ENCODE results near the gene ASPSCR1. TPM values are rescaled to one million over a fixed set of nuclear protein-coding genes. Genes with fewer than 3 reads are reported as not detected.

ASPSCR1 gene
- total RNA-seq, 2 experiments from 2014 or later, result 27.9 to 28.8 TPM

GRCh38 chr17:82062076-82062983 is 84.9 kb downstream of the ASPSCR1 start:
- POLR2A ChIA-PET, result no interaction called here

DNA sequence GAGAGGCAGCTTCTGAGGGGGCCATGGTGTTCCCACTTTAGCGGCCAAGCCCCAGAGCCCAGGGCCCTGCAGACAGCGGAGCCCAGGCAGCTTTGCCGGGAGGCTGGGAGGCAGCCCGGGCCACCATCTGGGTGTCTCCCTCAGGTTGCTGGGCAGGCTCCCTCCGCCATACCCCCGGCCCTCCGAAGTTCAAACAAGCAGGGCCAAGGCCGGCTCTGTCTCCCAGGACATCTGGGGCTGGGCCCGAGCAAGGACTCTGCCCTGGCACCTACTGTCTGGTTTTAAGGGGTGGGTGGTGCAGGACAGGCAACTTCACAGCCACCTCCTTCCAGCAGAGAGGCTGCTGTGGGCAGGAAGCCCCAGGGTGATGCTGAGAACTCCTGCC is 85.5 kb downstream of the ASPSCR1 start:
- POLR2A ChIA-PET, result no interaction called here
- CTCF ChIA-PET, result no interaction called here

More at GRCh38 chr17:82062076-82062983, 84.9 kb downstream of the ASPSCR1 start:
- CTCF ChIA-PET, result no interaction called here

DNA sequence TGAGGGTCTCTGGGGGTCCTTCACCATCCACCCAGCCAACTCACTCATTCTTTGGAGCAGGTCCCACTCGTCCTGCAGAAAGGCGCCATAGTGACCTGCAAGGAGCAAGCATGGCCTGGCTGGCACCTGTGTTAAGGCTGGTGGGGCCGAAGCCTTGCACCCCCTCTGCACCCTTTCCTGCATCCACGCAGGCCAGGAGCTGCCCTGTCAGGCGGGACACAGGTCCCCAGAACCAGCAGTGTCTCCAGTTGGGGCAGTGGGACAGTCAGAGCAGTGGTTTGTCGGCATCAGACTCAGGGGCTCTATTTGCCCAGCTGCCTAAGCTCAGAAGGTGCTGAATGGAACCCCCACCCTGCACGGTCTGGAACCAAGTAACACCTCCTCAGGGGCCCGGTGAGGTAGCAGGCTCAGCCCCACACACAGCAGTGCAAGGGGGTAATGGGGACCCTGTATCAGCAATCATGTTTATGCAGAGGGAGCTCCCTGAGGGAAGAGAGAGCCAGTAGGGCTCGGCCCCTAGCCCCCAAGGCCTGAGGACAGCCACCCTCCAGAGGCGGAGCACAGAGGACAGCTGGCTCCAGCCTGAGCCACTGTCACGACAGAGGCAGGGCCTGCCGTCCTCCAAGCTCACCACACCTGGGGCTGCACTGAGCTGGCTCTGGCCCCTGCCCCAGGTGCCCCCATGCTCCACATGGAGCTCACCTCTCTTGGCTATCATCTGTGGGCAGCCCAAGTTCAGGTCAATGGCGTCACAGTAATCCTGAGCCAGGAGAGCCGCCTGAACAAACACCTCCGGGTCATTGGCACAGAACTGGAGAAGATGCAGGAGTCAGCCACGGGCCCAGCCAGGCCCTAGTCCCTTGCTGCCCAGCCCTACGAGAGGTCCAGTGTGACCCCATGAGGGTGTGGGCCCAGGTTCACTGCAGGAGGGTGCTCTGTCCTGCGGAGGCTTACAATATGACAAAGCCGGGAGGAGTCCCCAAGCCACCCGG is 86.3 kb downstream of the ASPSCR1 start:
- POLR2A ChIA-PET, result interaction anchor here (0.6 kb wide), 1 partner anchor 35 kb away, joined by 3 read pairs; no protein-coding TSS in a partner anchor
- CTCF ChIA-PET, result interaction anchor here (1.0 kb wide), 1 partner anchor 33 kb away, joined by 3 read pairs; no protein-coding TSS in a partner anchor

- ChIA-PET CTCF (interaction anchor here (0.9 to 2.1 kb wide), 2 partner anchors 13 to 27 kb away, joined by 3 to 5 read pairs; partner anchors contain the start of genes DCXR, GPS1 and RFNG), POLR2A (interaction anchor here (0.8 kb wide), 1 partner anchor 34 kb away, joined by 3 read pairs; the partner anchor contains the start of gene FASN)
Measured at GRCh38 chr17:82064433-82065192, 87.2 kb downstream of the ASPSCR1 start.

DNA sequence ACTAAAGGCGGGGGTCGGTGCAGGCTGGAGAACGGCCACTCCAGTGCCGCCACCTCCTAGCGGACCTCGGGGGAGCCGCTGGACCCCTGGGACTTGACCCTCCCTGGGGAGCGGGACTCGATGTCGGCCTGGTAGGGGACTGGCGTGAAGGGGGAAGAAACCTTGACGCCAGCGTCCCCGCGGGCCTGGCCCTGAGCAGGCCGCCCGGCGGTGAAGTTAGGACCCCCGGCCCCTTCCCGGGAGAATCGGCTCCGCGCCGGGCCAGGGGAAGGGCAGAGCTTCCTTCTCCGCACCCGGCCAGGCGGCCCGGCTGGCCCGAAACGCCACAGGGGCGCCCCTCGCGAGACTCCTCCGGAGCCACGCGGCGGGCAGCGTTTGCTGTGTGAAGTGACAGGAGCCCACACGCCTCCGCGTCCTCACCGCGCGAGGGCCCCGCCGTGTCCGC is 87.8 kb downstream of the ASPSCR1 start:
- POLR2A ChIA-PET, result interaction anchor here (0.8 kb wide), 1 partner anchor 33 kb away, joined by 3 read pairs; the partner anchor contains the start of gene FASN
- CTCF ChIA-PET, result interaction anchor here (0.7 to 2.1 kb wide), 3 partner anchors 14 to 106 kb away, joined by 3 to 5 read pairs (median 3); partner anchors contain the start of genes DCXR, GPS1 and RFNG

GRCh38 chr17:82065638-82066303 is 88.3 kb downstream of the ASPSCR1 start, which contains the start of gene DUS1L:
DUS1L (minus strand) TSS chr17:82065804; CDS start chr17:82065059, 745 bp downstream.
- CTCF ChIA-PET, result interaction anchor here (0.7 to 2.1 kb wide), 6 partner anchors 14 to 110 kb away, joined by 3 to 5 read pairs (median 3); partner anchors contain the start of genes DCXR, GPS1 and RFNG

More at GRCh38 chr17:82065638-82066303, 88.3 kb downstream of the ASPSCR1 start, which contains the start of gene DUS1L:
- POLR2A ChIA-PET, result interaction anchor here (0.6 to 0.8 kb wide), 4 partner anchors 24 to 355 kb away, joined by 3 to 4 read pairs (median 3); partner anchors contain the start of gene FASN

Other genes with a start within 250 kb of the ASPSCR1 start
- not detected for gene GCGR, start 173.5 kb upstream of the ASPSCR1 start, total RNA-seq
- 10 to 100 TPM; 44.5 to 46.3 TPM for gene MCRIP1, start 144.3 kb upstream of the ASPSCR1 start, total RNA-seq
- not detected for gene PPP1R27, start 142.6 kb upstream of the ASPSCR1 start, total RNA-seq
- gene P4HB, start 117.1 kb upstream of the ASPSCR1 start, total RNA-seq, result 100 to 1,000 TPM; 493 to 503 TPM
- gene ARHGDIA, start 106.3 kb upstream of the ASPSCR1 start, total RNA-seq, result 100 to 1,000 TPM; 669 to 688 TPM
- 100 to 1,000 TPM; 305 to 310 TPM for gene ALYREF, start 86.0 kb upstream of the ASPSCR1 start, total RNA-seq
- gene ANAPC11, start 85.9 kb upstream of the ASPSCR1 start, total RNA-seq, result 100 to 1,000 TPM; 147 TPM
- under 1 TPM in 1 of 2 experiments, not detected in 1; 0.17 TPM for gene NPB, start 75.4 kb upstream of the ASPSCR1 start, total RNA-seq
- gene PCYT2, start 66.2 kb upstream of the ASPSCR1 start, total RNA-seq, result 10 to 100 TPM; 30.4 to 30.9 TPM
- 10 to 100 TPM; 37.1 to 39.7 TPM for gene SIRT7, start 59.5 kb upstream of the ASPSCR1 start, total RNA-seq
- gene MAFG, start 49.9 kb upstream of the ASPSCR1 start, total RNA-seq, result 10 to 100 TPM; 28.2 to 29.7 TPM
- gene PYCR1, start 40.3 kb upstream of the ASPSCR1 start, total RNA-seq, result 100 to 1,000 TPM; 160 to 165 TPM
- not detected for gene MYADML2, start 30.4 kb upstream of the ASPSCR1 start, total RNA-seq
- under 1 TPM; 0.38 to 0.40 TPM for gene NOTUM, start 16.4 kb upstream of the ASPSCR1 start, total RNA-seq
- 100 to 1,000 TPM; 154 to 158 TPM for gene CENPX, start 45.2 kb downstream of the ASPSCR1 start, total RNA-seq
- gene LRRC45, start 45.7 kb downstream of the ASPSCR1 start, total RNA-seq, result 10 to 100 TPM; 30.2 to 31.3 TPM
- 1 to 10 TPM; 5.1 TPM for gene RAC3, start 54.0 kb downstream of the ASPSCR1 start, total RNA-seq
- 100 to 1,000 TPM; 119 to 129 TPM for gene DCXR, start 60.1 kb downstream of the ASPSCR1 start, total RNA-seq
- 10 to 100 TPM; 16.7 to 18.3 TPM for gene RFNG, start 74.2 kb downstream of the ASPSCR1 start, total RNA-seq
- gene GPS1, start 74.3 kb downstream of the ASPSCR1 start, total RNA-seq, result 100 to 1,000 TPM; 118 TPM
- gene DUS1L, start 88.2 kb downstream of the ASPSCR1 start, total RNA-seq, result 100 to 1,000 TPM; 187 to 195 TPM
- gene FASN, start 120.6 kb downstream of the ASPSCR1 start, total RNA-seq, result 100 to 1,000 TPM; 302 to 305 TPM
- 10 to 100 TPM; 69.8 to 73.0 TPM for gene CCDC57, start 235.2 kb downstream of the ASPSCR1 start, total RNA-seq

All from activated CD8-positive, alpha-beta memory T cell treated with anti-CD3 and anti-CD28 coated beads for 36 hours (primary cell).